GM18951 (cell line): ENCODE data around the gene TRIM24.

Experiments used
- POLR2A ChIP-seq: IDR thresholded peaks from 4 replicates; pipeline ENCODE4 v1.6.1; 2011; ENCODE audit warnings: mild to moderate bottlenecking; ENCODE audit not compliant: insufficient read length, insufficient read depth; ENCODE audit errors: extremely low read depth
- in situ Hi-C: fragments of 300-500 bp; cut with MboI; formaldehyde crosslinking; loops from one replicate; pipeline ENCODE4 v1.12.0; 2022; ENCODE audit warnings: low sequenced_read_pairs, mixed read lengths, inconsistent platforms; ENCODE audit not compliant: unreplicated experiment

The TRIM24 gene

DNA sequence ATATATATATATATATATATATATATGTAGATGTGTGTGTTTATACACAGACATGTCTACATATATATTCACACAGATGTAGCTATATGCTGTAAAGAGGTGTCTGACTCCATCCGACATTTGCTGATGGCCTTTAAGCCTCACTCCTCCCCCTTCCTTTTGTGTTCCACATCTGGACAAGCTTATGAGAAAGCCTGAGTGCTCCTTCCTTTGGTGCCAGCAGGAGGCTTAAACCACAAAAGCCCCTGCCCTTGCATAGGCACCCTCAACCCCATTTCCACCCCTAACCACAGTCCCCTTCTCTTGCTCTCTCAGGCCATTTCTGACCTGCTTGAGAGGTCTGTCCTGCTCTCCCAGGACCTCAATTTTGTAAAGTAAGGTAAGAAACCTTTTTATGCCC is 142.4 kb downstream of the TRIM24 start:
- TF ChIP-seq POLR2A = no peak
- in situ Hi-C loops = no loop called here

DNA sequence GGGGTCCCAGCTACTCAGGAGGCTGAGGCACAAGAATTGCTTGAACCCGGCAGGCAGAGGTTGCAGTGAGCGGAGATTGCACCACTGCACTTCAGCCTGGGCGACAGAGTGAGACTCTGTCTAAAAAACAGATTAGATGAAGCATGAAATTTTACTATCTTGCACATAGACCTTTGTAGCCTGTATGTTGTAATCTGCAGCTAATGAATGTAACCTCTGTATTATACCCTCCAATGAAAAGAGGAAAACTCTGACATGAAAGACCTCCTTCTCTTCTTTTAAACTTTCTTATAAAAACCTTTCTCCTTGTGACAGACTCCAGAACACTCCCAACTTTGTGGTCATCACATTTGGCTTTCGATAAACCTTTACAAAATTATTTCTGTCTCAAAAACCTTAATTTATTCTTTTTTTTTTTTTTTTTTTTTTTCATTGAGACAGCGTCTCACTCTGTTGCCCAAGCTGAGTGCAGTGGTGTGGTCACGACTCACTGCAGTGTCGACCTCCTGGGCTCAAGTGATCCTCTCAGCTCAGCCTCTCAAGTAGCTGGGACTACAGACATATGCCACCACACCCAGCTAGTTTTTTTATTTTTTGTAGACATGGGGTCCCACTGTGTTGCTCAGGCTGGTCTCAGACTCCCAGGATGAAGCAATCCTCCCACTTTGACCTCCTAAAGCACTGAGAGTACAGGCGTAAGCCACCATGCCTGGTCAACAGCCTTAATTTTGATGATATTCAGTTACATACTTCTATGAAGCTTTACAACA is 143.7 kb downstream of the TRIM24 start:
- no peak for TF ChIP-seq POLR2A
- in situ Hi-C loops = no loop called here

DNA sequence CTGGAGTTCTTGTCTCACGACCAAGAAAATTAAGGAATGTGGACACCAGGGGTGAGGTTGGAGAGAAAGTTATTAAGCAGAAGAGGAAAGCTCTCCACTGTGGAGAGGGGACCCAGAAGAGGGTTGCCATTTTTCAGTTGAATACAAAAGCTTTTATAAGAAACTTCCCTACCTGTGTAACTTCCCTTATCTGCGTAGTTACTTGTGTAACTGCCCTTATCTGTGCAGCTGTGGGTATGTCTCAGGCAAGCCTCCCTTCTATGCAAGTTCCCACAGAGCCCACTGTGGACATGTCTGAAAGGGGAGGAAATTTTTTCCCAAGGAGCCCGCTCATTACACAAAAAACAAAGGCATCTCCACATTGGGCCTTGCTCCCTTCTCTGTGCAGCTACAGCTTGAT is 146.2 kb downstream of the TRIM24 start:
- no peak for TF ChIP-seq POLR2A
- in situ Hi-C loops = no loop called here

DNA sequence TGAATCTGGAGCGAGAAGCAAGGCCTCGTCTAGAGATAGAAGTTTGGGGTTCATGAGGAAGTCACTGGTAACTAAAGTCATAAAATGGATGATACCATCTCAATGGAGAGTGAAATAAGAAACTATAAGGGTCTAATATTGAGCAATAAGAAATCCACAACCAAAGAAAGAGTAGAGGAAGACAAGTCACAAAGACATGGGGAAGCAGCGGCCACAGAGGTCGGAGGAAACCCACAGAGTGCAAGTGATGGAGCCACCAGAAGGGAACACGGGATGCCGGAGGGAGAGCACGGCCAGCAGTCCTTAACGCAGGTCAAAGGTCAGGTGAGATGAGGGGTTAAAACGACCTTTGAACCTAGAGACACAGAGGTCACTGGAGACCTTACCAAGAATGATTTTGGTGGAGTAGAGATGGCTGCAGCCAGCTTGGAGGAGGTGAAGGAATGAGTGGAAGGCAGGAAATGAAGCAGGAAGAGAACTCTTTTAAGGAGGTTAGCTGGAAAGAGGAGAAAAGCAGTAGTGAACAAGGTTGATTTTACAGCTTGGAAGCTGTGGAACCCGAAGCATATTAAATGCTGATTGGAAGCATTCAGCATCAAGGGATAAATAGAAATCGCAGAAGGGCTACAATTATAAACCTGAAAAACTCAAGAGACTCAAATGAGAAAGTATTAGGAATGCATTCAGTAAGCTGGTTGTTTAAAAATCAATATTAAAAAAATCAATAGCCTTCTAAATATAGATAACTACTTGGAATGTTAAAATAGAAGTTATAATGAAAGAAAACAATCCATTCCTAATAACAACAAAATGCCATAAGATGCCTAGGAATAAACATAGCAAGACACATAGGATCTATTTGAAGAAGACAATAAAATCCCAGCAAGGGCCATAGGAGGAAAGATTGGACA is 147.4 kb downstream of the TRIM24 start:
- in situ Hi-C loops = no loop called here

DNA sequence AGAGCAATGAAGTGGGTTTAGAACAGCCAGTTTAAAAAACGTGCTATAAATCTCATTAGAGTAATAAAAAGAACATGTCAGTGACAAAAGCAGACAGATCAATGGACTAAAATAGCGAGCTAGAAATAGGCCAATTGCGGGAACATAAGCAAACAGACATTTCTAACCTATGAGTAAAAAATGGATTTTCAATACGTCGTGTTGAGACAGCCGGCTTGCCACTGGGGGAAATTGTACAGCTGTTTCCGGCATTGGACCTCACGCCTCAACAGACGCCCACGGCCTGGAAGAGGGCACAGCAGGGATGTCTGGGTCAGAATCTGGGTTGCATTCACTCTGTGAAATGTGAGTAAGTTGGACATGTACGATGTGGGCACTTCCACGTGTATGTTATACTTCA is 148.2 kb downstream of the TRIM24 start:
- no peak for TF ChIP-seq POLR2A
- in situ Hi-C loops = no loop called here

More for the DNA sequence above, 147.4 kb downstream of the TRIM24 start:
- no peak for TF ChIP-seq POLR2A

DNA sequence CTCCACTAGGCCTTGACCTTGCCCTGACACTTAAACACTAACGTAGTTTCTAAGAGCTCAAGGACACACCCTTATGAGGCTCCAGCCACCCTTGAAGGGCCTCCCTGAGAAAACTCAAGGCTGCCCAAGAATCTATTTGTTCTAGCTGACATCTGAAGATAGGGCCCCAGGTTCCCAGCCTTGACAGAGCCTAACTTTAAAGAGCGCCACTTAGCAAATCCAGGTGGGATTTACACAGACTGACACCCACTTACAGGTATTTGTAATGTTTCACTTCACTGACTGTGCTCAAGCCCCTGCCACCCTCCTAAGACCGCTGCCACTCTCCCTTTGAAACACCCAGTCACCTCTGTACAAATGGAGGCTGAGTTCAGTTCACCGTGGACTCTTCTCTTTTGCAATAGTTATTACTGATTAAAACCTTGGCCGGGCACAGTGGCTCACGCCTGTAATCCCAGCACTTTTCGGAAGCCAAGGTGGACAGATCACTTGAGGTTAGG is 150.7 kb downstream of the TRIM24 start:
- TF ChIP-seq POLR2A = no peak
- in situ Hi-C loops = no loop called here

DNA sequence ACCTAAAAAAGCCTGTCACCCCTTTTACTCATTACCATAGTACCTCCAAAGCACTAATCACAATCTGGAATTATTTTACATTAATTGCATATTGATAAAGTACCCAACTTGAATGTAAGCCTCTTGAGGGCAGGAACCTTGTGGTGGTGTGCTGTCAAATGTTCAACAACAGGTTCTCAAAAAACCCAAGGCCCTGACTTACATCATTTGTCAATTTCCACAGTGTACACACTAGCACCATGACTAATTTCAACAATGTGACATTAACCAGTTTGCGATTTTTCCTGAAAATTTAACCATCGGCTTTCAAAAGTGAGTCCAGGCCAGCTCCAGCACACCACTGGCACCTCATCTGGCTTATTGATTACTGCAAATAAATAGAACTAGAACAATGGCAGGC is 153.6 kb downstream of the TRIM24 start:
- no peak for TF ChIP-seq POLR2A
- in situ Hi-C loops = no loop called here

DNA sequence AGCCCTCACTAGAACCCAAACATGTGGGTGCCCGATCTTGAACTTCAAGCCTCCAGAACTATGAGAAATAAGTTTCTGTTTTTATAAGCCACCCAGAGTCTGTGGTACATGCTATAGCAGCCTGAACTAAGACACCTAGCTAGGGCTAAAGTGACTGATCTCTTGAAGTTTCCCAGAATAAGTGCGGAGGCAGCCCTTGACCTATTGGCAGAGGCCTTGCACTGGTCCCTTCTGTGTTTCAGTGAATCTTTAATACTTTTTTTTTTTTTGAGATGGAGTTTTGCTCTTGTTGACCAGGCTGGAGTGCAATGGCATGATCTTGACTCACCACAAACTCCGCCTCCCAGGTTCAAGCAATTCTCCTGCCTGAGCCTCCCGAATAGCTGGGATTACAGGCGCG is 156.0 kb downstream of the TRIM24 start:
- in situ Hi-C loops = no loop called here
- no peak for TF ChIP-seq POLR2A

DNA sequence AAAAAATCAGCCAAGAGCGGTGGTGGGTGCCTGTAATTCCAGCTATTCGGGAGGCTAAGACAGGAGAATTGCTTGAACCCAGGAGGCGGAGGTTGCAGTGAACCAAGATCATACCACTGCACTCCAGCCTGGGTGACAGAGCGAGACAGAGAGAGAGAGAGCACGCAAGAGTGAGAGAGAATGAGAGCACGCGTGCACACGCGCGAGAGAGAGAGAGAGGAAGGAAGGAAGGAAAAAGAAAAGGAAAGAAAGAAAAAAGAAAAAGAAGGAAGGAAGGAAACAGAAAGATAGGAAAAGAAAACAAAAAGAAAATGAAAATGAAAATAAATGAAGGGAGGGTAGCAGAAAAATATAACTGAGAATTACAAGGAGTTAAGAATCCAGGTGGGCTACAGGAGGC is 158.4 kb downstream of the TRIM24 start:
- TF ChIP-seq POLR2A = no peak
- in situ Hi-C loops = no loop called here

DNA sequence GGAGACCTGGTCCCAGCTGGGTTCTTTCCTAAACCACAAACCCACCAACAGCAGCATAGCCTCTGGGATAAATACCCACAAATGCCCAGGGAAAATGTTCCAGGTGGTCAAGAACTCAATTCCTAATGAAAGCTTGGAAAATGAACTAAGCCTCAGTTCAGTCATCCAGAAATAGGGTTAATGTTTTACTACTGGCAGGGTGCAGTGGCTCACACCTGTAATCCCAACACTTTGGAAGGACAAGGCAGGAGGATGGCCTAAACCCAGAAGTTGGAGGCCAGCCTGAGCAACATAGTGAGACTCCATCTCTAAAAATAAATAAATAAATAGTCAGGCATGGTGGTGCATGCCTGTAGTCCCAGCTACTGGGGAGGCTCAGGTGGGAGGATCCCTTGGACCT is 158.9 kb downstream of the TRIM24 start:
- TF ChIP-seq POLR2A = no peak

DNA sequence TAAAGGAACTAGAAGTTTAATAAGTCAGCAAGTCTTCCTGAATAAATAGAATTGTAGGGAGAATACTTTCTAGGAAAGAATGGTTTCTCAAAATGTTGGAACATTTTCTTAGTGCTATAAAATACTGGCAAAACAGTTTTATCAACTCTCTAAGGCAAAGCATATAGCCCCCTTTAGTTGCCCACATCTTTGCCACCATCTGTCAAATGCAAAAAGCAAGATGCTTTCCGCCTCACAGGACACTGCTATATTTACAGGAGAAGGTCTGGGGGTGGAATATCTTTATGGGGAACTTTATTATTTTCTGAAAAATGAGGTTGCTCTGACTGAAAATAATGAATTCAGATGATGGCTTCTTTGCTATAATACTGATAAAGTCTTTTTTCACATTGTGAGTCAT is 162.8 kb downstream of the TRIM24 start:
- no peak for TF ChIP-seq POLR2A
- in situ Hi-C loops = no loop called here

More for the DNA sequence above, 158.9 kb downstream of the TRIM24 start:
- in situ Hi-C loops = no loop called here

DNA sequence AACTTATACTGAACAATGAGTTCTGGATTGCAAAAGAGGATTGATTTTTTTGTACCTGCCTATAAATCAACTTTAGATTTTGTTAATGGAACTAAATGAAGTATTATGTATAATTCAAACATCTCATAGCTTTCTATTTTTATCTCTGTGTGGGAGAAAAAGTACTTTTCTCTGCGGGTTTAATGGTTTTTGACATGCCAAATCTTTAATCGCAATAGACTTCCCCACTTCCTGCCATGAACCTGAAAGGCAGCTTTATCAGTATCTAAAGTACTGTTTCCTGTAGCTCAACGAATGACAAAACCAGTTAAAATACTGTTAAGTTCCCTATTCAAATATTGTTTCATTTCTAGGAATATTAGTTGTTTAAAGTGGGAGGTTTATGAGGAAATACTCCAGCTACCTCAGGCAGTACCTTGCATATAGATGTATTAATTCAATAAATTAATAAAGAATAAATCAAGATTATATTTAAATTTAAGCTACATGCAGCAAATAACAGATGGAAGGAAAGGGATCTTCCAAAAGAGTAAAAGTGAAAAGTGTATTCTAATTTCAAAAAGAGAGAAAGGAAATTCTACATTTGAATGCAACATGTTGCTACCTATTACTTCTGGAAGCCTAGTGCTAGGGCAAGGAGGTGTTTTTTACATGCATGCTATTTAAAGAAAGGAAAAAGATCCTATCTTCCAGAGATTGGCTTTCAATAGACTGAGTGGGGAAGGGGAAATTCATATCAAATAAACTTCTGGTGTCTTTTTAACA is 165.2 kb downstream of the TRIM24 start:
- in situ Hi-C loops = no loop called here
- no peak for TF ChIP-seq POLR2A

DNA sequence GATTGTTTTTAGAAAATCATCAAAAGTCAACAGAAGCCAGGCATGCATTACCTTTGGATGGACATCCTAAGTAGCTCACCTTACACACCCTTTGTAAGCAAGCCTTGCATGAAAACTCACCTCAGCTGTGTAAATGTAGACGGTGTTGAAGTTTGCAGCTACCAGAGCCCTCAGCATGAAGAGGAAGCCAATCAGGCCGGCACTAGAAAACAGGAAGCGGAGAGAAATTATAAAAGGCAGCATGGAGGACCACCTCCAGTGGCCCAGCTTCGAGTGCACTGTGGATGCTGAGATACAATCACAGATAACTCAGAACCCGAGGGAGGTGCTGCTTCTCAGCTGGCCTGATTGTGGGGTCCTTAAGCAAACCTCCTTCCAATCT is 165.8 kb downstream of the TRIM24 start:
- in situ Hi-C loops = no loop called here
- TF ChIP-seq POLR2A = no peak

DNA sequence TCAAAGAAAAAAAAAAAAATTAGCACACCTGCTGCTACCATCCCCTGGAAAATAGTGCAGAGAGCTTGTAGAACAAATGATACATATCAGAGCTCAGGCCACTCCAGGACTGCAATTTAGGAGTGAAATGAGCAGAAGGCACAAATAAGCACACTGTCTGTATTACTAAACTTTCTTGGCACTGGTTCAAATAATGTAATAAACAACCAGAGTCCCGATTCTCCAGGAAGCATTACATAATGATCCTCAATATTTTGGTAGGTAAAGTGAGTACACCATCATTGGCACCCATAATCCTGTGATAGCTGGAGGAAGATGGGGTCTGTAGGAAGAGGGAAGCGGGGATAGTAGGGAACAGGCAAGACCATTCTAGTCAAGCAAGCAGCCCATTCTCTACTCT is 166.8 kb downstream of the TRIM24 start:
- no peak for TF ChIP-seq POLR2A
- in situ Hi-C loops = no loop called here
